GM23248 (cell line): ENCODE measurements around the gene SMU1. TPM values are rescaled to one million over a fixed set of nuclear protein-coding genes. Genes with fewer than 3 reads are reported as not detected.

Experiments used
- DNase-seq: peaks from one replicate; pipeline ENCODE4 v3.0.0-alpha.2; 2015
- H2AFZ ChIP-seq: fragments of 200-600 bp; sonication (generic); 2 replicates; pipeline ENCODE4 v1.6.1; 2016; ENCODE audit warnings: antibody characterized with exemption
- H3F3A ChIP-seq: fragments of 200-600 bp; sonication (generic); 2 replicates; pipeline ENCODE4 v1.6.1; 2016; ENCODE audit warnings: mild to moderate bottlenecking, antibody characterized with exemption, mixed run types; ENCODE audit not compliant: insufficient read depth
- H3K27ac ChIP-seq: fragments of 200-600 bp; sonication (generic); 2 replicates; pipeline ENCODE4 v1.5.1; 2016; ENCODE audit warnings: mild to moderate bottlenecking
- H3K27me3 ChIP-seq: fragments of 200-600 bp; sonication (generic); replicated peaks from 2 replicates; pipeline ENCODE4 v1.6.1; 2016; ENCODE audit warnings: mild to moderate bottlenecking; ENCODE audit not compliant: insufficient read depth
- H3K36me3 ChIP-seq: fragments of 200-600 bp; sonication (generic); 2 replicates; pipeline ENCODE4 v1.6.1; 2016; ENCODE audit warnings: low read depth, mild to moderate bottlenecking
- H3K4me1 ChIP-seq: fragments of 200-600 bp; sonication (generic); 2 replicates; pipeline ENCODE4 v1.6.1; 2016; ENCODE audit warnings: mild to moderate bottlenecking; ENCODE audit not compliant: insufficient read depth
- H3K4me2 ChIP-seq: fragments of 200-600 bp; sonication (generic); one replicate; pipeline ENCODE4 v1.6.1; 2016; ENCODE audit warnings: mild to moderate bottlenecking; ENCODE audit not compliant: unreplicated experiment
- H3K4me3 ChIP-seq: fragments of 200-600 bp; sonication (generic); 2 replicates; pipeline ENCODE4 v1.5.1; 2016; ENCODE audit warnings: mild to moderate bottlenecking
- H3K79me2 ChIP-seq: fragments of 200-600 bp; sonication (generic); 2 replicates; pipeline ENCODE4 v1.6.1; 2016; ENCODE audit warnings: mild to moderate bottlenecking; ENCODE audit not compliant: insufficient read depth
- H3K9ac ChIP-seq: fragments of 200-600 bp; sonication (generic); 2 replicates; pipeline ENCODE4 v1.6.1; 2016; ENCODE audit warnings: mild to moderate bottlenecking
- H3K9me2 ChIP-seq: fragments of 200-600 bp; sonication (generic); 2 replicates; pipeline ENCODE4 v1.6.1; 2016; ENCODE audit warnings: mixed run types, mild to moderate bottlenecking, moderate library complexity; ENCODE audit not compliant: insufficient read depth
- H3K9me3 ChIP-seq: fragments of 200-600 bp; sonication (generic); one replicate; pipeline ENCODE4 v1.6.1; 2017; ENCODE audit warnings: low read depth
- H4K20me1 ChIP-seq: fragments of 200-600 bp; sonication (generic); 2 replicates; pipeline ENCODE4 v1.6.0; 2016; ENCODE audit not compliant: insufficient read depth
- EZH2 ChIP-seq: fragments of 200-600 bp; sonication (generic); IDR thresholded peaks from 2 replicates; pipeline ENCODE4 v1.6.1; 2018; ENCODE audit warnings: antibody characterized with exemption, mild to moderate bottlenecking; ENCODE audit not compliant: insufficient read depth, poor library complexity, severe bottlenecking
- EZH2phosphoT487 ChIP-seq: fragments of 200-600 bp; sonication (generic); IDR thresholded peaks from 2 replicates; pipeline ENCODE4 v1.6.1; 2018; ENCODE audit warnings: antibody characterized with exemption, moderate library complexity, mild to moderate bottlenecking, low read depth; ENCODE audit not compliant: insufficient read depth
- WGBS, 2 experiments: methylation state at CpG; one replicate each; pipeline ENCODE4 v1.1.6; 2015 to 2017; ENCODE audit warnings: low lambda C conversion rate in 2 of 2, low coverage in 1 of 2; ENCODE audit errors: missing lambda C conversion rate in 2 of 2; 5-methylcytosine and 5-hydroxymethylcytosine counted together
- in situ Hi-C: fragments of 300-500 bp; cut with MboI; formaldehyde crosslinking; loops from 2 replicates; pipeline ENCODE4 v1.15.0; 2020
- polyA plus RNA-seq: library from polyadenylated mRNA; unstranded; fragments of >200 nt; fragmentation: Nextera tagmentation; extraction: Ambion mirVana; gene quantifications from 2 replicates; pipeline ENCODE4 v1.2.1, GENCODE V29; 2016
- total RNA-seq: library from RNA; depleted of rRNA; stranded (reverse); fragments of >200 nt; shearing (Covaris generic); gene quantifications from 2 replicates; pipeline ENCODE4 v1.2.3, GENCODE V29; 2014

Gene SMU1
- total and polyA plus RNA-seq, 2 experiments from 2014 or later, result 18.6 to 26.3 TPM

GRCh38 chr9:33081128-33081851 is 4.8 kb upstream of the SMU1 start:
- no peaks in the 10 kb centered on the region for H3K9me2 ChIP-seq
- H3K4me2 ChIP-seq, result peak overlapping the region; percentile 79
- no peaks in the 10 kb centered on the region for H3K36me3 ChIP-seq
- peak overlapping the region; percentile 86 for H2AFZ ChIP-seq
- 11 to 14% methylated on average over 9 of the region's 9 CpGs for WGBS, 2 experiments
- DNase-seq, result peak; percentile 85
- H3K79me2 ChIP-seq, result peaks cover 2% of the 10 kb centered on the region
- peak overlapping the region; percentile 24 for H3K27ac ChIP-seq
- peaks cover 11% of the 10 kb centered on the region; the same call in 1 of the 2 replicates for H3K4me1 ChIP-seq
- TF ChIP-seq EZH2 (no peak), EZH2phosphoT487 (no peak)
- H3K4me3 ChIP-seq, result peak overlapping the region; percentile 59
- no peaks in the 10 kb centered on the region for H3K27me3 ChIP-seq
- in situ Hi-C loops, result loop anchor here (5.0 to 25.0 kb wide), 2 partner anchors 146 to 381 kb away; partner anchors contain the start of gene NOL6
- H3K9ac ChIP-seq, result peak overlapping the region; percentile 60
- no peaks in the 10 kb centered on the region for H3F3A ChIP-seq
- no peaks in the 10 kb centered on the region for H4K20me1 ChIP-seq
- H3K9me3 ChIP-seq, result no peaks in the 10 kb centered on the region

GRCh38 chr9:33080534-33080933 is 4.1 kb upstream of the SMU1 start:
- H3K9me3 ChIP-seq, result no peaks in the 10 kb centered on the region
- WGBS, 2 experiments, result 30 to 36% methylated on average over 6 of the region's 6 CpGs
- DNase-seq, result peak; percentile 16
- H2AFZ ChIP-seq, result peak overlapping the region; percentile 86
- peak overlapping the region; percentile 59; the same call in 1 of the 2 replicates for H3K4me3 ChIP-seq
- H3K36me3 ChIP-seq, result no peaks in the 10 kb centered on the region
- H3K27ac ChIP-seq, result no peak overlapping the region
- peaks cover 14% of the 10 kb centered on the region; the same call in 1 of the 2 replicates for H3K4me1 ChIP-seq
- H3F3A ChIP-seq, result no peaks in the 10 kb centered on the region
- H3K4me2 ChIP-seq, result no peak overlapping the region
- TF ChIP-seq EZH2phosphoT487, result no peak
- TF ChIP-seq EZH2, result no peak
- in situ Hi-C loops, result loop anchor here (5.0 to 25.0 kb wide), 2 partner anchors 147 to 382 kb away; partner anchors contain the start of gene NOL6
- H3K27me3 ChIP-seq, result no peaks in the 10 kb centered on the region
- peaks cover 9% of the 10 kb centered on the region for H3K79me2 ChIP-seq
- H4K20me1 ChIP-seq, result no peaks in the 10 kb centered on the region
- H3K9me2 ChIP-seq, result no peaks in the 10 kb centered on the region
- peak overlapping the region; percentile 60 for H3K9ac ChIP-seq

GRCh38 chr9:33068991-33069390 is 7.5 kb downstream of the SMU1 start:
- Histone ChIP-seq H3K9me3 (no peaks in the 10 kb centered on the region), H3K9ac (no peak overlapping the region), H3K4me1 (no peaks in the 10 kb centered on the region), H2AFZ (no peak overlapping the region), H3F3A (0 out of 2 replicates have a peak, but pooled peaks cover 4% of the 10 kb centered on the region), H3K27ac (no peak overlapping the region), H3K9me2 (no peaks in the 10 kb centered on the region), H3K4me3 (no peak overlapping the region), H4K20me1 (no peaks in the 10 kb centered on the region), H3K4me2 (no peak overlapping the region), H3K79me2 (peaks cover 66% of the 10 kb centered on the region), H3K27me3 (no peaks in the 10 kb centered on the region), H3K36me3 (peaks cover 66% of the 10 kb centered on the region)
- DNase-seq, result no peak
- 98 to 100% methylated on average over 1 of the region's 1 CpG for WGBS, 2 experiments
- in situ Hi-C loops, result no loop called here
- no peak for TF ChIP-seq EZH2
- TF ChIP-seq EZH2phosphoT487, result no peak

GRCh38 chr9:33065157-33066076 is 11.1 kb downstream of the SMU1 start:
- H3K79me2 ChIP-seq, result peaks cover 37% of the 10 kb centered on the region
- H3K36me3 ChIP-seq, result peaks cover 65% of the 10 kb centered on the region
- no peak overlapping the region for H3K9ac ChIP-seq
- 92 to 96% methylated on average over 5 of the region's 5 CpGs for WGBS, 2 experiments
- H3K4me2 ChIP-seq, result no peak overlapping the region
- H3K9me3 ChIP-seq, result no peaks in the 10 kb centered on the region
- no peak for DNase-seq
- no peaks in the 10 kb centered on the region for H3K9me2 ChIP-seq
- TF ChIP-seq EZH2, result no peak
- TF ChIP-seq EZH2phosphoT487, result no peak
- no peak overlapping the region for H3K27ac ChIP-seq
- no peaks in the 10 kb centered on the region for H3K27me3 ChIP-seq
- no peaks in the 10 kb centered on the region for H4K20me1 ChIP-seq
- H3F3A ChIP-seq, result 0 out of 2 replicates have a peak, but pooled peaks cover 4% of the 10 kb centered on the region
- no peak overlapping the region for H2AFZ ChIP-seq
- H3K4me1 ChIP-seq, result no peaks in the 10 kb centered on the region
- in situ Hi-C loops, result no loop called here
- H3K4me3 ChIP-seq, result no peak overlapping the region
